Mesenteric fat pad (tissue), 1 donor: Measurements from ENCODE around the gene SH3RF3. TPM values are rescaled to one million over a fixed set of nuclear protein-coding genes. Genes with fewer than 3 reads are reported as not detected.

ENCODE experiments used
- DNase-seq: peaks from one replicate; pipeline ENCODE4 v3.0.0-alpha.2; 2020; ENCODE audit warnings: low spot score
- total RNA-seq: library from RNA; stranded (reverse); fragmentation: NEBNext Ultra II Directional; extraction: Animal tissue kit (Norgen Biotek cat#: 25700); gene quantifications from one replicate; pipeline ENCODE4 v1.2.1, GENCODE V29; 2021
- donor health status: DM: yes; HTN: yes; CAD: no.

Gene SH3RF3
- total RNA-seq, 1 donor from 2014 or later = 20.4 TPM

DNA sequence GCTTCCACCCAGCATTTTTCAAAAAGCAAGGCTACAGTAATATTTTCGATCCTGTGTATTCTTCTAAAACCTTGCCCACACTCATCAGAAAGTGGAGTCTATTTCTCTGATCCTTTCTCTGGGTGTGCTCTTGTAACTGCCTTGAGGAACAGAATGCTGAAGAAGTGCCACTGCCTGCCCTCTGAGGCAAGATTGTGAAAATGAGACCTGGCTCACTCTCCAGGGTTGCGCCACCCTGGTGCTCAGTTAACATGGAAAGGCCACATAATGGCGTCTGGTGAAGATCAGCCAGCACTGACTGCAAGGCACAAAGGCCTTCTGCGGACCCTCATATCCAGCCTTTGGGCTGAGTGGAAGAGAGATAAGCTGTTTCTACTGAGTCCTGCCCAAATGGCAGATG, 11.2 kb upstream of the SH3RF3 start:
- DNase-seq = no peak

DNA sequence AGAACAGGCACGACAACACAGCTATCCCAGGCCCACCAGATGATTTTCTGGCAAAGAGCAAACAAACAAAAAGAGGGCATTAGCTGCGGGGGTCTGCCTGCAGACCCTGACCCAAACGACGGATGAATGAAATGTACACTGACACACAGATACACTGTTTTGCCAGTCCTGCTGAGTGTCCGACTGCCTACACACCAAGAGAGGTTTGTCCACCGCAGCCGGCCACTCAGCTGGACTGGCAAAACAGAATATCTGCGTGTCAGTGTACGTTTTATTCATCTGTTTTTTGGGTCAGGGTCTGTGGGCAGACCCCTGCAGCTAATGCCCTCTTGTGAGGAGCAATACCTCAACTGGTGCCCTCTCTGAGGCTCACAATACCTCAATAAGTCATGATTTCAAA, 10.7 kb upstream of the SH3RF3 start:
- peak; percentile 80 for DNase-seq

DNA sequence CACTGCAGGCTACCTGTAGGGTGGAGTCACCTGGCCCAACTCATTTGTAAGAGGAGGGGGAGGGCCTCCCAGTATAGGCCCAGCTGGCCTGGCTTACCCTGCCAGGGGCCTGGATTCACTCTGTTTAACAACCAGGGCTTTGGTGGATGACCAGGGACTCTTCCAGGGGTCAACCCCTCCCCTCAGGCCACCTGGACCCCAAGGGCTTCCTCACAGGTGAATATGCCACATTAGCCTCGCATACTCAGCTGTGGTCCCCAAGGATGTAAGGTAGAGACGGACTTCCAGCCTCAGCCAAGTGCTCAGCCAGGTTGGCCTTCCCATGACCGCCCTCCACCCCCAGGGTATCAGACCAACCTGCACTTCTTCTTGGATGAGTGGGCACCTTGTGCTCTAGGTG, 8.8 kb upstream of the SH3RF3 start:
- peak; percentile 55 for DNase-seq

DNA sequence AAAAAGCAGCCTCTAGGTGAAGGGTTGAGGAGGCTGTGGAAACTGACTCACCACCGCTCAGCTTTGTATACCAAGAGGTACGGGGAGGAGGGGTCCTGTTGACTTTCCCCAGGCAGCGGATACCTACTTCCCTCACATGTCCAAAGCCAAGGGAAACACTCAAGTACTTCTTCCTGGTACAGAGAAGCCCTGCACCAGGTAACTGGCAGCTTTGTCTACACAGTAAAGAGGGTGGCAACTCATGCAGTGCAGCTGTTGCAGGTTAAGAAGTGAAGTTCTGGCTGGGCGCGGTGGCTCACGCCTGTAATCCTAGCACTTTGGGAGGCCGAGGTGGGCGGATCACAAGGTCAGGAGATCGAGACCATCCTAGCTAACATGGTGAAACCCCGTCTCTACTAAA, 8.3 kb upstream of the SH3RF3 start:
- peak; percentile 71 for DNase-seq

DNA sequence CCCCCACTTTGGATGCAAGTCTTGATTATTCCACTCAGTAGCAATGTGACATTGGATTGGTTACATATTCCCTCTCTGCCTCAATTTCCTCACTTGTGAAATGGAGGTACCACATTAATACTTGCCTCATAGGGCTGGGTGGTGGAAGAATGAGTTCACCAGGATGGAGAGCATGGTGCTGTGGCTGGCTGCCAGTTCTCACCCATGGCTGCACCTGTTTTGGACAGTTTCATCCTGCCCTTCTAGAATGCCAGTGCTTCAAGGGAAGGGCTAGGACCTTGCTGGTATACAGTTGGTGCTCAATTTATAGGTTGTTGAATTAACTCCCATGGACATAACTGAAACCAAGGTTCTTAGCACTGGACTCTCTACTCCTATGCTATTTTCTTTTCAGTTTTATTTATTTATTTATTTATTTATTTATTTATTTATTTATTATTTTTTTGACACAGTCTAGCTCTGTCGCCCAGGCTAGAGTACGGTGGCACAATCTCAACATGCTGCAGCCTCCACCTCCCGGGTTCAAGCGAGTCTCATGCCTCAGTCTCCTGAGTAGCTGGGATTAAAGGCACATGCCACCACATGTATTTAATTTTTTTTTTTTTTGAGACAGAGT, 5.3 kb upstream of the SH3RF3 start:
- peak; percentile 11 for DNase-seq

DNA sequence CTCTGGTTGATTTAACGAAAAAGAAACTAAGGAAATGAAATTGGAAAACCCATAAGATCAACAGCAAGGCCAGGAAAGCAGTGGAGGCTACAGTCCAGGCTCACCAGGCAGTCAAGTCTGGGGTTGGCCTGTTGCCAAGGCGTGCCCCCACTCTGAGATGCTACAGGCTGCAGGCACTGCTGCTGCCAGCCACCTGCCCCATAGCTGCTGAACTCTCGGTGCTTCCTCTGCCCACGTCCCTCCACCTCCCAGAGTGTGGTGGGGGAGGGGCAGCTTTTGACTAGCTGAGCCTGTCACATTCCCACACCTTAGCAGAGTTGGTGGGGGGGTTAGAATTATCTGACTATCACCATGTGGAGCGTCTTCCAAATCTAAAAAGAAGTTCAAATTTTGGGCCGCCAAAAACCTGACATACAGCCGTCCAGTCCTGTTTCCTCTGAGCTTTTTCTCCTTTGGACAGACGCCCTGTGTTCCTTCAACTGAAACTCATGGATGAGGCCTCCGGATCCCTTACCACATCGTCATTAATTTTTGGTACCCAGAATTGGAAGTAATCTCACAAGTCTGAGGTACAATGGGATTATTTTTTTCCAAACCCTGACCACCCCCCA, 3.9 kb upstream of the SH3RF3 start:
- peak; percentile 43 for DNase-seq

DNA sequence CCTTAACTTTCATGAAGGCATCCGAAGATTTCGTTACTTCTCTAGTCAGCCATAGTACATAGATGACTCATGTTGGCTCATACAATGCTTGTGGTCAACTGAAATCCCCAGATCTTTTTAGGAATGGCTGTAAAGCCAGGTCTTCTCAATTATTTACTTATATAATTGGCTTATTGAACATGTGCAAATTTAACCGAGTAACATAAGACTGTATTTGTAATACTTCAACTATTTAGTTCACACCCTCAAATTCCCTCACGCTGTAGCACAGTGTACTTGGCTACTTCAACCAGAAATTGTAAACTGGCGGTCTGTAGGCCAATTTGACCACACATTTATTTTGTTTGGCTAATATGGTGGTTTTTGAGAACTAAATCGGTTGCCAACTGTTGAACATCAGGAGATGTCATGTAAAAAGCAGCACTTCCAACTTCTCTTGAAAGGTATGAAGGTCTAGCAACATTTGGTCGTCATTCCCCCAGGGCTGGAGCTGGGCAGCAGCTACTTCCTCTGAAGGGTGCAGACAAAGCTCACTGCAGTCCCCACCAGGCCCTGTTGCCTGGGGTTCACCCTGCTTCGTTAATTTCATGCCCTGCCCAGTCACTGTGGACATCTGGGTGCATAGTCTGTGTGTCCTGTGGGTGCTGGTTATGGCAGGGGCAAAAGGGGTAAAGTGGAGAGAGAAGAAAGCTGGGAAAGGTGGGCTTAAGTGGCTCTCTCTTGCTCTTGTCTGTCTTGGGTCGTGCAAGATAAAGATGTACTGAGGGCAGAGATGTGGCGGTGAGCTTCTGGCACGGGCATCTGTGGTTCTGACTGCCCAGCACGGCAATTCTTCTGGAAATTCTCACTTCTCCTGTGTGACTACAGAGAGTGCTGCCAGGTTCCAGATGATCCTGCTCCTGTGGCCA, 3.2 kb upstream of the SH3RF3 start:
- DNase-seq = peak; percentile 28

DNA sequence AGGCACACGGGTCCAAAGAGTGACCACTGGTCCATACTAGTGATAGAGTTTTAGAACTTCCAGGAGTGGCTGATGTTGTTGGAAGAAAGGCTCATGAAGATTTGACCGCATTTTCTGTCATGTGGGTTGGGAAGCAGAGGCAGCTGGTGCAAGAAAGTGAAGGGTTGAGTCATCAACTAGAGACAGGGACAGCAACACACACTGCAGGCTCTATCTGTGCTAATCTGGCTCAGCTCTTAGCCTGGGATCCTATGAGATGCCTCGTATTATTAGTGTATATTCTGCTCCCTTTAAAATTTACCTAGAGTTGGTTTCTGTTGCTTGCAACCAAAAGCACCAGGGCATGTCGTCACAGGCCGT, 2.5 kb upstream of the SH3RF3 start:
- DNase-seq = peak; percentile 22

DNA sequence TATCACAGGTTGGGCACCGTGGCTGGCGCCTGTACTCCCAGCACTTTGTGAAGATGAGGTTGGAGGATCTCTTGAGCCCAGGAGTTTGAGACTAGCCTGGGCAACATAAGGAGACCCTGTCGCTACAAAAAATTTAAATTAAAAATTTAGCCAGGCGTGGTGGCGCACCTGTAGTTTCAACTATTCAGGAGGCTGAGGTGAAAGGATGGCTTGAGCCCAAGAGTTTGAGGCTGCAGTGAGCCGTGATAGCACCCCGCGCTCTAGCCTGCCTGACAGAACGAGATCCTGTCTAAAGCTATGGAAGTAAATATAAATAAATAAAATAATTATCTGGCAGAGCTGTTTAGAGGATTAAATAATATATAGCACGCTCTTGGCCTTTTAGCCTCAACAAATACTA, 1.4 kb upstream of the SH3RF3 start:
- DNase-seq = peak; percentile 8

DNA sequence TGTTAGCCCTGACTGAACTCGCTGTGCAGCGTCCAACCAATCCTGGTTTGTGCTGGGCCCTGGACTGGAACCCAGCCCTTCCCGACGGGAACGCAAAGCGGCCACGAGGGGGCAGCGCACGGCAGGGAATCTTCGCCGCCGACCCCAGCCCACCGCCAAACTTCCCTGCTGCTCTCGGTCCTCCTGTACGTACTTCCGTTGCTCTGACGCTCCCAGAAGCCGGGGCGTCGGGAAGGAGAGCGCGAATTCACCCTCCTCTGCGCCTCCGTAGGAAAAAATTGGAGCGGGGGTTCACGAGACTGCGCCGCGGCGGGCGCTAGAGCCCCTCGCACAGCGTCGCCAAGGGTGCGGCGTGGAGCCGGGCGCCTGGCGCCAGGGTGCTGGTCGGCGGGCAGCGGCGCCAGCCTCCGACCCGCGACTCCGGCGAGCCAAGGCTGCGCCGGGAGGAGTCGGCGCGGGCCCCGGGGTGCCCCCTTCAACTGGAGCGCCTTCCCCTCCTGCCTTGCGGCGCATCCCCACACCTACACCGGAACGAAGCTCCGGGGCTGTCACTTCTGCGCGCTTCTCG, 873 bp upstream of the SH3RF3 start:
- DNase-seq = peak; percentile 94

DNA sequence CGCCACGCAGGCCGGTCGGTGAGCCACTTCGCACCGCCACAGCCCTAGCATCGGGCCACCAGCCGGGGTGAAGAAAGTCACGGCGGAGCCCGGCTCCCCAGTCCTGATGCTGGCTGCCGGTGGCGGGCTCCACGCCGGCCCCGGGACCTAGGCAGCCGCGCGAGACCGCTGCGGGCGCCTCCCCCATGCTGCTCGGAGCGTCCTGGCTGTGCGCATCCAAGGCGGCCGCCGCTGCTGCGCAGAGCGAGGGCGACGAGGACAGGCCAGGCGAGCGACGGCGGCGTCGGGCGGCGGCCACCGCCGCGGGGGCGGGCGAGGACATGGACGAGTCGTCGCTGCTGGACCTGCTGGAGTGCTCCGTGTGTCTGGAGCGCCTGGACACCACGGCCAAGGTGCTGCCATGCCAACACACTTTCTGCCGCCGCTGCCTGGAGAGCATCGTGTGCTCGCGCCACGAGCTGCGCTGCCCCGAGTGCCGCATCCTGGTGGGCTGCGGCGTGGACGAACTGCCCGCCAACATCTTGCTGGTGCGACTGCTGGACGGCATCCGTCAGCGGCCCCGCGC, 433 bp downstream of the SH3RF3 start:
- no peak for DNase-seq

DNA sequence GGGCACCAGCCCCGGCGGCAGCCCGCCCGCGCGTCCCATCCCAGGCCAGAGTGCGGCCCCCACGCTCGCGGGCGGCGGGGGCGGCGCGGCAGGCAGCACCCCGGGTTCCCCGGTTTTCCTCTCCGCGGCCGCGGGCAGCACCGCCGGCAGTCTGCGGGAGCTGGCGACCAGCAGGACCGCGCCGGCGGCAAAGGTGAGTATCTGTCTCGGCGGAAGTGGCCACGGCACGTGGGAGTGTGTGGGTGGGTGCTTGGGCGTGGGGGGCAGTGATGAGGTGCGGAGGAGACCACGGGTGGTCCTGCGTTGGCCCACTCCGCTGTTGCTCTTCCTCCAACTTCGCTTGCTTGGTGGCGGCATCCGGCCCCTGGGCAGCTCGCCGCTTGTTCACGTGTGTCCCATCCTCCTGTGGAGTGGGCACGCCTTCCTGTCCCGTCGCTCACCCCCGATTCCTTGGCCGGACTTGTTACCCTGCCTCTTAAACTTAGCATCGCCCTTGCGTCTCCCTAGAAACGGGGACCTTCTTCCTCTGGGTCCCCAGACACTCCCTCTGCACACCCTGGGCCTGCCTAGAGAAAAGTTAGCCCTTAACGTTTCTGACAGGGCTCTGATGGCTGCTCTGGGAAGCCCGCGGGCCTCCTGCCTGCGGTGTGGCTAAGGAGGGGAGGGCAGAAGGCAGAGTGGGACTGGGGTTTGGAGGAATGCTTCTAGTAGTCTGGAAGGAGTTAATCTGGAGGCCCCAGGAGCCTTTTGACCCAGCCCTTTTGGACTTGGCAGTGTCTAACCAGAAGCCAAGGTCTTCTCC, 1.1 kb downstream of the SH3RF3 start:
- DNase-seq = peak; percentile 89

DNA sequence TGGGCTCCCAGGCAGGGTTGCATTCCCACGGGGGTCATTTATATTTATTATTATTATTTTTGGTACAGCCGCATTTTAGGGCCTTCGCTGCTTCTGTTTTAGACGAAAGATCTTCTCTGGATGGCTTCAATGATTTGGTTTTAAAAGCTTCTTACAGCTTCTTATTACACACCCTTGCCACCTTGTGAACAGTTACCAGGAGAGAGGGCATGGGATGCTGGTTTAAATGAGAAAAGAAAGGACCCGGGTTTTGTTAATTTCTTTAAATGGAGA, 1.7 kb downstream of the SH3RF3 start:
- no peak for DNase-seq

DNA sequence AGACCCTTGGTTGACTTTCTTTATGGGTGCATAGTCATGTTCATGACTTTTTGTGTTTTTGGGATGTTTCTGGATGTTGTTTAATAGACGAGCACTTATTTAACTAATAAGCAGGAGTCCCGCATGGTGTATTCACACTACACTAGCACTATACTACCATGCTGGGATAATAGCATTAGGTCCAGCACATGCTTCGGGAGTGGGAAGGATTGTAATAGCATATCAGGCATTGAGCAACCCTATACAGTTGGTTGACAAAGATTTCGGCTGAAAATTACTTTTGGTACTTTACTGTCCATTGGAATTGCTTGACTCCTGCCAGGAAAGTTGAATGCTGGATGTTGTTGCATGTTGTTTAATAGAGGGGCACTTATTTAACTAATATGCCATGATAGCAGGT, 2.8 kb downstream of the SH3RF3 start:
- DNase-seq = no peak

DNA sequence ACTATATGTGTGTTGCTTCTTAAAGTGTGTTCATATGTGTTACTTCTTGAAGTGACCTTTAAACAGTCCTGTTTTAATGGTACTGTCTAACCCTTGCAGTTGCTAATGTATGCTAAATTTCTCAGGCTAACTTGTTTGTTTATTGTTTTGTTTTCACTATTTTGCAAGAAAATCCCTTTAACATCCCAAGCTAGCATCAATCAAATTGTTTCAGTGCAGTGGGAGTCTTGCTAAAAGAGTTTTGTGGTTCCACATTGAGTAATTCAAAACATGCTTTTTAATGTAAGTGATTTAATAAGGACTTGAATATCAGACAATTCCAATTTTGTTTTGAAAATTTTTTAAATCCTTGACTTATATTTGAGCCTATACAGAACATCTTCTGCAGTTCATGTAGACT, 3.6 kb downstream of the SH3RF3 start:
- no peak for DNase-seq

DNA sequence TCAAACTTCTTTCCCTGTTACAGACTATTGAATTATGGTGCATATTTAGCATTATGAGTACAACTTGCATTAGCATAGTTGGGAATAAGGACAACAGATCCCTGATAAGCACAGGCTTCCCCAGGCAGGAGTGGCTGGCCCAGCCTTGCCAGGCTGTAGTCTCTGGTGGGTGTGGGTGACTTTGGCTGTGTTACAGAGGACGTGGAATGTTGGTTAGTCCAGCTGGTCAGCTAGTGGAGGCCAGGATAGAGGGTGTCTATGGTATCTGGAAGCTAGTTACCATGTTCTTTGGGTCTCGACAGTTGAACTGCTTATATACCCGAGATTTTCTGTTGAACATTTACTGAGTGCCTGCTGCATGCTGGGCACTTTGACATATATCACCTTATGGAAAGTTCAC, 4.7 kb downstream of the SH3RF3 start:
- no peak for DNase-seq

DNA sequence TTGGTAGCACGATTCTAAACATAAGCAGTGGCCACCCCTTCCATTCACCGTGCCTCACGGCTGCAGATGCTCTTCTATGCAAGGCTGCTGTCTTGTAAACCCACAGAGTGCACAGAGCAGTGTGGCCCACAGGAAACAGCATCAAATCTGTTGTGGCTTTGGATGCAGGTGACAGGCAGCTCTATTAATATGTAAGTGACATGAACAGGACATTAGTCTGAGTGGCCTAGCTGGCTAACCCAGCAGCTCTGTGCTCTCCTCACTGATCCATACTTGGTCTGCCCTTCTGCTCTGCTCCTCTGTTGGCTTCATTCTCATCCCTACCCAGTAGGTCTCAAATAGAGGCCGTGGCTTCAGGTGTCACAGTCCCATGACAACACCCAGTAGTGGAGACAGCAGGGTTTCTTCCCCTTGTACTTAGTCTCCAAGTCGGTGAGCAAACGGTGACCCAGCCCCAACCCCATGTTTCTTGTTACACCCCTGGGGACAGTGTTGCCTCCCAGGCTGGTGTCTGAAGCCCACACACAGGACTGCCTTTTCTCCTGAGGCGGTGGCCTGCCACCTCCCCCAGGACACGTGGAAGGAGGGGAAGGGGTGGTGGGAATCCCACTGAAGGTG, 5.8 kb downstream of the SH3RF3 start:
- peak; percentile 80 for DNase-seq

DNA sequence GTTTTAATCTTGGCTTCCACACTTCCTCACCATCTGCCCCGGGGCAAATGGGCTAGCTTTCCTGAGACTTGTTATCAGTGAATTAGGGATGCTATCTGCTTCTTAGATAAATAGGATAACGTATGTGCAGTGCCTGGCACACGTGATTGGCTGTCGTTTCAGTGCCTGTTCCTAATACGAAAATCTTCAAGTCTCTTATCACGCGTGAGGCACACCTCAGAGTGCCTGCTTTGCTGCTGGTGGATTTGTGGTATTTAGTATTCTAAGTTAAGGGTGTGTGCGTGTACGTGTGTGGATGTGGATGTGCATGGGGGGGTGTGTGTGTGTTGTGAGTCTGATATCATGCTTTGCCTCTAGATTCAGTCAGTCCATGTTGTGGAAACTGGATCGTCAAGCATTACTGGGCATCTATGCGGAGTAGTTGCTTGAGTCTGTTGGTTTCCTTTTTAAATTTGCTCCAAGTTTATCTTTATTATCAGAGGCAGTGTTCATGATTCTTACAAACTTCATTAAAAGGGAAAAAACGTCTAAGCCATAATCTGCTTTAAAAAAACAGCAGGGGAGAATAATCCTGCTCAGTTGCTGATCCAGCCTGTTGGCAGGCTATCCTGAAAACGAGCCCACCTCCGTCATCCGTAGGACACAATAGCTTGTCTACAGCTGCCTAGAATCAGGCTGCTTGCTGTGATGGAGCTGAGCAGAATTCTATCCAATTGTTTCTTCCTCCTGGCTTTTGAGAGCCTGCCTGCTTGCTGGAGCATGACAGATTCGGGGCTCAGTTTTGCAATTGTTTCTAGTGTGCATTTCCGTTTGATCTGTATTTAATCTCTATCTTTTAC, 6.6 kb downstream of the SH3RF3 start:
- DNase-seq = peak; percentile 47

DNA sequence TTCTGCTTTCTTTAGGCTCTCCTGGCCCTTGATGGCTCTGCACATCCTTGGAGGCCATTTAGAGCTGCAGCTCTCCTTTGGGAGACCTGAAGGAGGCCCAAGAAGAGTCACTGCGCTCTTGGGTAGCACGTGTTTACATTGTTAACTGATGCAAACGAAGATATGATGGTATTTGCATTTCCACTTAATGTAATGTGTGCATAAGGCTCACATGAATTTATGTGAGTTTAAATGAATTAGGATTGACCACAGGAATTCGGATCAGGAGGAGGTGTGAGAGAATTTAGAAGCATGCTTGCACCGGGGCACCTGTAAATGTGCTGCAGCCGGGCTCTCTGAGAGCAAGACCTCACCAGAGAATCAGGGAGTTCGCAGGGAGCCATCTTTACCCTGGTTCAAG, 7.5 kb downstream of the SH3RF3 start:
- DNase-seq = no peak

DNA sequence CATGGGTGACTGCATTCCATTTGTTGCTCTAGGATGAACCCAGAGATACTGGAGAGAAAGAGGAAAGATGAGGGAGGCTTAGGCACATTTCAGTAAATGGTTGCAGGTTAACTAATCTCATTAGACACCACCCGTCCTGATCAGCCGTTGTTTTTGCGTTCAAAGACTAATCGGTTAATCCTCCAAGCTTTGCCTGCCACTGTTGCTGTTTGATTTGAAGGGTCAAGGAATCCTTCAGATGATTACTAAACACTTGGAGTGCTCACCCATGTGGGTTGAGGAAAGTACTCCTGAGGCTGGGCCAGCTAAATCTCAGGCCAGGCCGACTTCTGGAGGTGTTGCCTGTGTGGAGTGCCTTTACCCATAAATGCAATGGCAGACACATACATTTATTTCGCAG, 8.6 kb downstream of the SH3RF3 start:
- DNase-seq = no peak
